Measurements from ENCODE around the gene ZNF398. TPM values are rescaled to one million over a fixed set of nuclear protein-coding genes. Genes with fewer than 3 reads are reported as not detected.

The ZNF398 gene
- total and polyA plus RNA-seq, 2 of the 13 experiments (the other 11 are each of a cell fraction or from before 2014, with no cell fraction given): 3.0 to 8.9 TPM

DNA sequence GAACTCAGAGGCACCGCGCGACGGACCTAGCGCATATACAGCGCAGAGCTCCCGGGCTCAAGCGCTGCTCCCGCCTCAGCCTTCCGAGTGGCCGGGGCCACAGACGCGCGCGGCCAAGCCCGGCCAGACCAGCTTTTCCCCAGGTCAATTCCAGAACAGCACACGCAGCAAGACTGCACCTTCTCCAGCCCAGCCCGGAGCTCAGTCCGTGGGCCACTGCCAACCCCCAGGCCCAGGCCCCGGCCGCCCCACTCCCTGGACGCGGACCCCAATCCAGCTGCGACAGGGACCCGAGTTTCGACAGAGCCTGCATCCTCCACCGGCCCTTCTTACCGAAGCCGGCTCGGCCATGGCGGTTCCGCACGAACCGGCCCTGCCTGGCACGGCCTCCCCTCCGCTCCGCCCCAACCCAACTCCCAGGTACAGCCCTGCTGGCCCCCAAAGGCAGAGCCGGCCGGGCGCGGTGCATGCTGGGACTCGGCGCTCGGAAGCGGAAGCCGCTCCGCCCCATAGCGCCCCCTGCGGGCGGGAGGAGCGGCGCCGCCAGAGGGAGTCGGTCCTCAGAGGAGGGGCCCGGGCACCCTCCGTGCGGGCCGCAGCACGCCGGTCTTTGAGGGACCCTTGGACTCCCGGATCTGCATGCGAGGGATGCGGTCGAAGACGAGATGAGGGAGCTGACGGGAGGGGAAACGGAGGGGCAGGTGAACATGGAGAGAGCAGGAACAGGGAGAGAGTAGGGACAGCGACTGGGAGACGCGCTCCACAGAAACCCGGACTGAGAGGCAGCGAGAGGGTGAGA lies 21.2 kb upstream of the ZNF398 start, which contains the start of gene ZNF425 (continued):
- TF ChIP-seq, protein P1, sequence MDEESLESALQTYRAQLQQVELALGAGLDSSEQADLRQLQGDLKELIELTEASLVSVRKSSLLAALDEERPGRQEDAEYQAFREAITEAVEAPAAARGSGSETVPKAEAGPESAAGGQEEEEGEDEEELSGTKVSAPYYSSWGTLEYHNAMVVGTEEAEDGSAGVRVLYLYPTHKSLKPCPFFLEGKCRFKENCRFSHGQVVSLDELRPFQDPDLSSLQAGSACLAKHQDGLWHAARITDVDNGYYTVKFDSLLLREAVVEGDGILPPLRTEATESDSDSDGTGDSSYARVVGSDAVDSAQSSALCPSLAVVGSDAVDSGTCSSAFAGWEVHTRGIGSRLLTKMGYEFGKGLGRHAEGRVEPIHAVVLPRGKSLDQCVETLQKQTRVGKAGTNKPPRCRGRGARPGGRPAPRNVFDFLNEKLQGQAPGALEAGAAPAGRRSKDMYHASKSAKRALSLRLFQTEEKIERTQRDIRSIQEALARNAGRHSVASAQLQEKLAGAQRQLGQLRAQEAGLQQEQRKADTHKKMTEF (CRISPR knock-in tag; IDR thresholded peaks at IDR 0.05): peak; percentile 96; the same call in 1 of the 2 replicates
- no peak for TF ChIP-seq PAF1 (CRISPR knock-in tag; IDR thresholded peaks at IDR 0.05)
- TF ChIP-seq BRCA1 (CRISPR knock-in tag; IDR thresholded peaks at IDR 0.05): no peak
- TF ChIP-seq ZBTB7B (CRISPR knock-in tag; IDR thresholded peaks at IDR 0.05): peak; percentile 82; the same call in 1 of the 2 replicates
- TF ChIP-seq, protein P2, sequence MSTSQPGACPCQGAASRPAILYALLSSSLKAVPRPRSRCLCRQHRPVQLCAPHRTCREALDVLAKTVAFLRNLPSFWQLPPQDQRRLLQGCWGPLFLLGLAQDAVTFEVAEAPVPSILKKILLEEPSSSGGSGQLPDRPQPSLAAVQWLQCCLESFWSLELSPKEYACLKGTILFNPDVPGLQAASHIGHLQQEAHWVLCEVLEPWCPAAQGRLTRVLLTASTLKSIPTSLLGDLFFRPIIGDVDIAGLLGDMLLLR (CRISPR knock-in tag; IDR thresholded peaks at IDR 0.05): peak; percentile 86; the same call in 1 of the 2 replicates
- TF ChIP-seq ZNF558 (CRISPR knock-in tag; IDR thresholded peaks at IDR 0.05; ENCODE audit: borderline replicate concordance): peak; percentile 57; the same call in 1 of the 2 replicates
- TF ChIP-seq ZNF207 (IDR thresholded peaks at IDR 0.05; ENCODE audit: borderline replicate concordance): no peak
- TF ChIP-seq REXO4 (CRISPR knock-in tag; IDR thresholded peaks at IDR 0.05; ENCODE audit: borderline replicate concordance): no peak; the same call in 1 of the 2 replicates
- TF ChIP-seq MXD3 (CRISPR knock-in tag; IDR thresholded peaks at IDR 0.05): peak; percentile 74
- TF ChIP-seq KMT2B (CRISPR knock-in tag; IDR thresholded peaks at IDR 0.05): peak; percentile 79
- no peak for TF ChIP-seq NFRKB (IDR thresholded peaks at IDR 0.05)
- peak; percentile 86 for TF ChIP-seq RFXAP (CRISPR knock-in tag; IDR thresholded peaks at IDR 0.05; ENCODE audit: borderline replicate concordance)
- TF ChIP-seq ONECUT2 (CRISPR knock-in tag; IDR thresholded peaks at IDR 0.05): no peak
- no peak for TF ChIP-seq FOXK2 (IDR thresholded peaks at IDR 0.05)
- no peak for TF ChIP-seq ZNF232 (CRISPR knock-in tag; IDR thresholded peaks at IDR 0.05; ENCODE audit: borderline replicate concordance)
- TF ChIP-seq GMEB2 (CRISPR knock-in tag; IDR thresholded peaks at IDR 0.05; ENCODE audit: low read depth): 0 out of 2 replicates have a peak, but pooled peaks have one; percentile 29
- no peak for TF ChIP-seq ZNF274 (CRISPR knock-in tag; IDR thresholded peaks at IDR 0.05)
- no peak for TF ChIP-seq MTA3 (CRISPR knock-in tag; IDR thresholded peaks at IDR 0.05)
- peak; percentile 7; the same call in 1 of the 2 replicates for TF ChIP-seq ZNF7 (CRISPR knock-in tag; IDR thresholded peaks at IDR 0.05)
- TF ChIP-seq, protein P3, sequence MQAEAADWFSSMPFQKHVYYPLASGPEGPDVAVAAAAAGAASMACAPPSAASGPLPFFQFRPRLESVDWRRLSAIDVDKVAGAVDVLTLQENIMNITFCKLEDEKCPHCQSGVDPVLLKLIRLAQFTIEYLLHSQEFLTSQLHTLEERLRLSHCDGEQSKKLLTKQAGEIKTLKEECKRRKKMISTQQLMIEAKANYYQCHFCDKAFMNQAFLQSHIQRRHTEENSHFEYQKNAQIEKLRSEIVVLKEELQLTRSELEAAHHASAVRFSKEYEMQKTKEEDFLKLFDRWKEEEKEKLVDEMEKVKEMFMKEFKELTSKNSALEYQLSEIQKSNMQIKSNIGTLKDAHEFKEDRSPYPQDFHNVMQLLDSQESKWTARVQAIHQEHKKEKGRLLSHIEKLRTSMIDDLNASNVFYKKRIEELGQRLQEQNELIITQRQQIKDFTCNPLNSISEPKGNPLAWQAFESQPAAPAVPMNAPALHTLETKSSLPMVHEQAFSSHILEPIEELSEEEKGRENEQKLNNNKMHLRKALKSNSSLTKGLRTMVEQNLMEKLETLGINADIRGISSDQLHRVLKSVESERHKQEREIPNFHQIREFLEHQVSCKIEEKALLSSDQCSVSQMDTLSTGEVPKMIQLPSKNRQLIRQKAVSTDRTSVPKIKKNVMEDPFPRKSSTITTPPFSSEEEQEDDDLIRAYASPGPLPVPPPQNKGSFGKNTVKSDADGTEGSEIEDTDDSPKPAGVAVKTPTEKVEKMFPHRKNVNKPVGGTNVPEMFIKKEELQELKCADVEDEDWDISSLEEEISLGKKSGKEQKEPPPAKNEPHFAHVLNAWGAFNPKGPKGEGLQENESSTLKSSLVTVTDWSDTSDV (CRISPR knock-in tag; IDR thresholded peaks at IDR 0.05): peak; percentile 64; the same call in 1 of the 2 replicates
- no peak; the same call in 1 of the 2 replicates for TF ChIP-seq ZNF20 (CRISPR knock-in tag; IDR thresholded peaks at IDR 0.05)
